A549 (cell line): ENCODE results near the gene NDUFAF2. TPM values are rescaled to one million over a fixed set of nuclear protein-coding genes. Genes with fewer than 3 reads are reported as not detected.
"Not testable (repeated sequence)": the region's sequence is repeated elsewhere in the genome, so short reads cannot be mapped to it uniquely, and the experiment has no call there.

Experiments
- ATAC-seq, 2 experiments: fragments of 200-7000 bp in 1 of 2; fragments of >200 bp in 1 of 2; cut with Nextera tagmentation in 1 of 2; cut with Tn5 transposase in 1 of 2; 3 replicates each; pipeline versions ENCODE4 v1.8.0 to v1.9.1; 2018 to 2020; ENCODE audit warnings: mild to moderate bottlenecking in 1 of 2, moderate library complexity in 1 of 2
- CTCF ChIA-PET: fragments of 300-600 bp; sonication (Branson Sonifier 250); formaldehyde crosslinking; extraction: SDS; loops from one replicate; lab custom pipeline; 2021; ENCODE audit warnings: antibody characterized with exemption, inconsistent platforms; lab: Yijun Ruan, JAX
- POLR2A ChIA-PET: fragments of 350-600 bp; formaldehyde crosslinking; extraction: SDS; loops from one replicate; lab custom pipeline; 2021; ENCODE audit warnings: antibody characterized with exemption, inconsistent platforms; lab: Yijun Ruan, JAX
- DNase-seq, 2 experiments: peaks; one replicate each; pipeline versions ENCODE4 v3.0.0 to v3.0.0-alpha.2; 2011 to 2016; ENCODE audit warnings: low read depth in 1 of 2, low spot score in 1 of 2
- FAIRE-seq: peaks from 2 replicates; lab custom pipeline; 2011; peaks lifted over from hg19 to GRCh38; lab: Jason Lieb, UNC
- H3K27ac ChIP-seq, 2 experiments: fragments of >200 bp; sonication (Bioruptor Twin); formaldehyde crosslinking; 3 replicates each; pipeline ENCODE4 v1.5.1; 2016 to 2017
- H3K4me1 ChIP-seq: fragments of >200 bp; sonication (Bioruptor Twin); formaldehyde crosslinking; 3 replicates; pipeline ENCODE4 v1.6.1; 2016
- H3K4me2 ChIP-seq: fragments of >200 bp; sonication (Bioruptor Twin); formaldehyde crosslinking; 3 replicates; pipeline ENCODE4 v1.6.1; 2016
- H3K4me3 ChIP-seq: fragments of >200 bp; sonication (Bioruptor Twin); formaldehyde crosslinking; 3 replicates; pipeline ENCODE4 v1.5.1; 2016
- H3K9me3 ChIP-seq: fragments of >200 bp; sonication (Bioruptor Twin); formaldehyde crosslinking; 3 replicates; pipeline ENCODE4 v1.6.1; 2016
- CBX8 ChIP-seq: fragments of 200-600 bp; sonication (generic); IDR thresholded peaks from 2 replicates; pipeline ENCODE4 v1.6.1; 2016
- CEBPB ChIP-seq, 2 experiments: fragments of >200 bp in 1 of 2; sonication (Bioruptor Twin) in 1 of 2; formaldehyde crosslinking in 1 of 2; IDR thresholded peaks; 2 replicates each; pipeline ENCODE4 v1.6.1; 2012 to 2016
- CHD4 ChIP-seq: fragments of 200-600 bp; sonication (generic); IDR thresholded peaks from 2 replicates; pipeline ENCODE4 v1.6.1; 2016; ENCODE audit warnings: antibody characterized with exemption, mild to moderate bottlenecking, borderline replicate concordance
- EHF ChIP-seq: fragments of 250-450 bp; sonication (Bioruptor Pico); IDR thresholded peaks from 2 replicates; pipeline ENCODE4 v1.5.0; 2020; ENCODE audit warnings: mild to moderate bottlenecking
- EHMT2 ChIP-seq: fragments of 200-600 bp; sonication (generic); IDR thresholded peaks from 2 replicates; pipeline ENCODE4 v1.6.1; 2016; ENCODE audit warnings: antibody characterized with exemption, low read depth, mild to moderate bottlenecking, moderate library complexity
- EP300 ChIP-seq, 2 experiments: fragments of >200 bp; sonication (Bioruptor Twin); formaldehyde crosslinking; IDR thresholded peaks; 2 replicates in 1 of 2; 3 replicates in 1 of 2; pipeline ENCODE4 v1.6.1; 2016 to 2017
- ESRRA ChIP-seq: fragments of 150-350 bp; IDR thresholded peaks from 2 replicates; pipeline ENCODE4 v1.6.1; 2014; ENCODE audit warnings: mild to moderate bottlenecking, low read length, borderline replicate concordance
- FOSB ChIP-seq: fragments of 250-450 bp; sonication (Bioruptor Pico); IDR thresholded peaks from 2 replicates; pipeline ENCODE4 v1.5.0; 2020; ENCODE audit warnings: mild to moderate bottlenecking, moderate library complexity
- HEYL ChIP-seq: fragments of 250-450 bp; sonication (Bioruptor Pico); IDR thresholded peaks from 2 replicates; pipeline ENCODE4 v1.8.0; 2021; ENCODE audit warnings: mild to moderate bottlenecking, moderate library complexity
- HOXB13 ChIP-seq: fragments of 250-450 bp; sonication (Bioruptor Pico); IDR thresholded peaks from 2 replicates; pipeline ENCODE4 v1.5.0; 2020; ENCODE audit warnings: low read depth, mild to moderate bottlenecking, moderate library complexity
- HOXB5 ChIP-seq: fragments of 250-450 bp; sonication (Bioruptor Pico); IDR thresholded peaks from 2 replicates; pipeline ENCODE4 v1.5.0; 2020; ENCODE audit warnings: mild to moderate bottlenecking, moderate library complexity
- JUNB ChIP-seq: fragments of >200 bp; sonication (Bioruptor Twin); formaldehyde crosslinking; IDR thresholded peaks from 2 replicates; pipeline ENCODE4 v1.6.1; 2016
- KDM1A ChIP-seq: fragments of 200-600 bp; sonication (generic); IDR thresholded peaks from 2 replicates; pipeline ENCODE4 v1.6.1; 2016; ENCODE audit warnings: low read depth, mild to moderate bottlenecking
- MAZ ChIP-seq: fragments of 150-350 bp; IDR thresholded peaks from 2 replicates; pipeline ENCODE4 v1.6.1; 2014; ENCODE audit warnings: antibody characterized with exemption, low read depth, low read length, borderline replicate concordance
- NPAS2 ChIP-seq: fragments of 250-450 bp; sonication (Bioruptor Pico); IDR thresholded peaks from 2 replicates; pipeline ENCODE4 v1.8.0; 2022; ENCODE audit warnings: mild to moderate bottlenecking, moderate library complexity, borderline replicate concordance
- NR3C1 ChIP-seq: fragments of >200 bp; sonication (Bioruptor Twin); formaldehyde crosslinking; IDR thresholded peaks from 3 replicates; pipeline ENCODE4 v1.6.1; 2017
- PHF8 ChIP-seq: fragments of 200-600 bp; sonication (generic); IDR thresholded peaks from 2 replicates; pipeline ENCODE4 v1.6.1; 2016; ENCODE audit warnings: low read depth, mild to moderate bottlenecking, antibody characterized with exemption, moderate library complexity, borderline replicate concordance
- RAD21 ChIP-seq, 2 experiments: fragments of >200 bp in 1 of 2; sonication (Bioruptor Twin) in 1 of 2; formaldehyde crosslinking in 1 of 2; IDR thresholded peaks in 1 of 2; conservative IDR thresholded peaks in 1 of 2; 2 replicates in 1 of 2; 3 replicates in 1 of 2; pipeline ENCODE4 v1.6.1; 2012 to 2018; ENCODE audit warnings: inconsistent platforms in 1 of 2
- RNF2 ChIP-seq: fragments of 200-600 bp; sonication (generic); IDR thresholded peaks from 2 replicates; pipeline ENCODE4 v1.6.1; 2016; ENCODE audit warnings: low read depth, mild to moderate bottlenecking, antibody characterized with exemption, moderate library complexity, borderline replicate concordance
- TFCP2L1 ChIP-seq: fragments of 250-450 bp; sonication (Bioruptor Pico); IDR thresholded peaks from 2 replicates; pipeline ENCODE4 v1.5.0; 2021; ENCODE audit warnings: mild to moderate bottlenecking
- TP53 ChIP-seq: fragments of 250-450 bp; sonication (Bioruptor Pico); IDR thresholded peaks from 2 replicates; pipeline ENCODE4 v1.5.0; 2021; ENCODE audit warnings: mild to moderate bottlenecking, moderate library complexity
- ZC3H11A ChIP-seq: fragments of 450-650 bp; IDR thresholded peaks from 2 replicates; pipeline ENCODE4 v1.6.1; 2014; ENCODE audit warnings: antibody characterized with exemption, mild to moderate bottlenecking
- ZSCAN20 ChIP-seq: fragments of 250-450 bp; sonication (Bioruptor Pico); IDR thresholded peaks from 2 replicates; pipeline ENCODE4 v1.8.0; 2022; ENCODE audit warnings: mild to moderate bottlenecking, moderate library complexity
- WGBS: methylation state at CpG from one replicate; pipeline ENCODE4 v1.1.6; 2017; ENCODE audit errors: missing lambda C conversion rate; 5-methylcytosine and 5-hydroxymethylcytosine counted together
- polyA plus RNA-seq, 4 experiments: library from polyadenylated mRNA; depleted of rRNA in 3 of 4; stranded (reverse); fragments of >200 nt; fragmentation: RNase III in 1 of 4; extraction: RNeasy Plus Mini Kit Qiagen cat#74134 plus additional on column Dnase treatment in 1 of 4; gene quantifications; 2 replicates in 3 of 4; 3 replicates in 1 of 4; pipeline ENCODE4 v1.2.3, GENCODE V29; 2011 to 2017
- TF ChIP-seq, protein P1 (sequence below): fragments of 250-450 bp; sonication (Bioruptor Pico); IDR thresholded peaks from 2 replicates; pipeline ENCODE4 v1.5.0; 2021; ENCODE audit warnings: mild to moderate bottlenecking, moderate library complexity, borderline replicate concordance
- TF ChIP-seq, protein P2 (sequence below): fragments of >200 bp; sonication (Bioruptor Twin); formaldehyde crosslinking; IDR thresholded peaks from 3 replicates; pipeline ENCODE4 v1.5.1; 2016
- TF ChIP-seq, protein P3 (sequence below): IDR thresholded peaks from 2 replicates; pipeline ENCODE4 v1.6.1; 2012; ENCODE audit warnings: low read depth, borderline replicate concordance

The NDUFAF2 gene
- polyA plus RNA-seq, 2 of the 4 experiments (the other 2 are of a cell fraction), result 66.1 to 83.7 TPM

DNA sequence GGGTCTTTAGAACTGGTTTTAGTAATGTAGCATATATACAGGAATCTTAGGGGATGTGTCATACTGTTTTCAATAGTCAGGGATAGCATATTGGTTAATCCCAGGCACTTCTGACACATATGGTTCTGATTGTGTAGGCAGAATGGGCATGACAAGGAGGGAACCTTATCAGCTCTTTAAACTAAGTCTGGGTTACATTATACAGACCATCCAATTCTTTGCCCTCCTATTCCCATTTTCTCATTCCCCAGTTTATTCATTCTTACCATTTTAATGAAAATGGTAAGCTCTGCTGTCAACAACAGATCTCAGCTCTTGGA lies 85.1 kb downstream of the NDUFAF2 start:
- ChIA-PET POLR2A (no interaction called here), CTCF (no interaction called here)
- ATAC-seq (no peak), DNase-seq (no peak), FAIRE-seq (no peak)
- TF ChIP-seq NPAS2 (CRISPR knock-in tag) (no peak), CBX8 (no peak), ZSCAN20 (CRISPR knock-in tag) (no peak), CHD4 (no peak), HOXB13 (no peak), HEYL (no peak), FOSB (CRISPR knock-in tag) (no peak), RNF2 (no peak), MAZ (no peak), TP53 (CRISPR knock-in tag) (no peak), ESRRA (no peak), CEBPB (IDR thresholded peaks at IDR 0.05) (no peak), EHMT2 (no peak), ZC3H11A (no peak), EP300 (IDR thresholded peaks at IDR 0.05) (no peak), PHF8 (no peak)
- TF ChIP-seq, protein P1, sequence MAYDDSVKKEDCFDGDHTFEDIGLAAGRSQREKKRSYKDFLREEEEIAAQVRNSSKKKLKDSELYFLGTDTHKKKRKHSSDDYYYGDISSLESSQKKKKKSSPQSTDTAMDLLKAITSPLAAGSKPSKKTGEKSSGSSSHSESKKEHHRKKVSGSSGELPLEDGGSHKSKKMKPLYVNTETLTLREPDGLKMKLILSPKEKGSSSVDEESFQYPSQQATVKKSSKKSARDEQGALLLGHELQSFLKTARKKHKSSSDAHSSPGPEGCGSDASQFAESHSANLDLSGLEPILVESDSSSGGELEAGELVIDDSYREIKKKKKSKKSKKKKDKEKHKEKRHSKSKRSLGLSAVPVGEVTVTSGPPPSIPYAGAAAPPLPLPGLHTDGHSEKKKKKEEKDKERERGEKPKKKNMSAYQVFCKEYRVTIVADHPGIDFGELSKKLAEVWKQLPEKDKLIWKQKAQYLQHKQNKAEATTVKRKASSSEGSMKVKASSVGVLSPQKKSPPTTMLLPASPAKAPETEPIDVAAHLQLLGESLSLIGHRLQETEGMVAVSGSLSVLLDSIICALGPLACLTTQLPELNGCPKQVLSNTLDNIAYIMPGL, result no peak
- TF ChIP-seq, protein P2, sequence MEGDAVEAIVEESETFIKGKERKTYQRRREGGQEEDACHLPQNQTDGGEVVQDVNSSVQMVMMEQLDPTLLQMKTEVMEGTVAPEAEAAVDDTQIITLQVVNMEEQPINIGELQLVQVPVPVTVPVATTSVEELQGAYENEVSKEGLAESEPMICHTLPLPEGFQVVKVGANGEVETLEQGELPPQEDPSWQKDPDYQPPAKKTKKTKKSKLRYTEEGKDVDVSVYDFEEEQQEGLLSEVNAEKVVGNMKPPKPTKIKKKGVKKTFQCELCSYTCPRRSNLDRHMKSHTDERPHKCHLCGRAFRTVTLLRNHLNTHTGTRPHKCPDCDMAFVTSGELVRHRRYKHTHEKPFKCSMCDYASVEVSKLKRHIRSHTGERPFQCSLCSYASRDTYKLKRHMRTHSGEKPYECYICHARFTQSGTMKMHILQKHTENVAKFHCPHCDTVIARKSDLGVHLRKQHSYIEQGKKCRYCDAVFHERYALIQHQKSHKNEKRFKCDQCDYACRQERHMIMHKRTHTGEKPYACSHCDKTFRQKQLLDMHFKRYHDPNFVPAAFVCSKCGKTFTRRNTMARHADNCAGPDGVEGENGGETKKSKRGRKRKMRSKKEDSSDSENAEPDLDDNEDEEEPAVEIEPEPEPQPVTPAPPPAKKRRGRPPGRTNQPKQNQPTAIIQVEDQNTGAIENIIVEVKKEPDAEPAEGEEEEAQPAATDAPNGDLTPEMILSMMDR, result no peak
- Histone ChIP-seq H3K4me1 (0 out of 3 replicates have a peak, but pooled peaks cover 3% of the 10 kb centered on the region), H3K4me3 (no peak overlapping the region), H3K4me2 (no peak overlapping the region), H3K9me3 (no peaks in the 10 kb centered on the region), H3K27ac (no peak overlapping the region)

DNA sequence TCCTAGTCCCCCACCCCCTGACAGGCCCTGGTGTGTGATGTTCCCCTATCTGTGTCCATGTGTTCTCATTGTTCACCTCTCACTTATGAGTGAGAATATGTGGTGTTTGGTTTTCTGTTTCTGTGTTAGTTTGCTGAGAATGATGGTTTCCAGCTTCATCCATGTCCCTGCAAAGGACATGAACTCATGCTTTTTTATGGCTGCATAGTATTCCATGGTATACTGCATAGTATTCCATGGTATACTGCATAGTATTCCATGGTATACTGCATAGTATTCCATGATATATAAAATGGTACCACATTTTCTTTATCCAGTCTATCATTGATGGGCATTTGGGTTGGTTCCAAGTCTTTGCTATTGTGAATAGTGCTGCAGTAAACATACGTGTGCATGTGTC lies 86.3 kb downstream of the NDUFAF2 start:
- H3K9me3 ChIP-seq, H3K4me3 ChIP-seq, DNase-seq, H3K4me1 ChIP-seq, ATAC-seq, H3K27ac ChIP-seq, H3K4me2 ChIP-seq, CTCF ChIA-PET, FAIRE-seq, POLR2A ChIA-PET: not testable (repeated sequence)
- WGBS, result 96% methylated on average over 1 of the region's 1 CpG

DNA sequence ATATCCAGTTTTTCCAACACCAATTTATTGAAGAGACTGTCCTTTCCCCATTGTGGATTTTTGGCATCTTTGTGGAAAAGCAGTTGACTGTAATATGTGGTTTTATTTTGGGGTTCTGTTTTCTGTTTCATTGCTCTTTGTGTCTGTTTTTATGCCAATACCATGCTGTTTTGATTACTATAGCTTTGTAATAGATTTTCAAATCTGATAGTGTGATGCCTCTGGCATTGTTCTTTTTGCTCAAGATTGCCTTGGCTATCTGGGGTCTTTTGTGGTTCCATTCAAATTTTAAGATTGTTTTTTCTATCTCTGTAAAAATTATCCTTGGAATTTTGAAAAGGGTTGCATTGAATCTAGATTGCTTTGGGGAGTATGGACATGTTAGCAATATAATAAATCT lies 99.5 kb downstream of the NDUFAF2 start:
- POLR2A ChIA-PET, result no interaction called here
- FAIRE-seq (no peak), ATAC-seq (no peak), DNase-seq (no peak)
- H3K4me1 ChIP-seq, result peaks cover 9% of the 10 kb centered on the region; the same call in 1 of the 3 replicates
- TF ChIP-seq KDM1A, result no peak
- no peak for TF ChIP-seq ZSCAN20 (CRISPR knock-in tag)
- TF ChIP-seq NR3C1, result no peak
- no peak for TF ChIP-seq HOXB5 (CRISPR knock-in tag)
- no peak for TF ChIP-seq CEBPB (IDR thresholded peaks at IDR 0.05)
- no peak for TF ChIP-seq CBX8
- TF ChIP-seq, protein P1, result no peak
- no peak for TF ChIP-seq EHF (CRISPR knock-in tag)
- TF ChIP-seq, protein P3, sequence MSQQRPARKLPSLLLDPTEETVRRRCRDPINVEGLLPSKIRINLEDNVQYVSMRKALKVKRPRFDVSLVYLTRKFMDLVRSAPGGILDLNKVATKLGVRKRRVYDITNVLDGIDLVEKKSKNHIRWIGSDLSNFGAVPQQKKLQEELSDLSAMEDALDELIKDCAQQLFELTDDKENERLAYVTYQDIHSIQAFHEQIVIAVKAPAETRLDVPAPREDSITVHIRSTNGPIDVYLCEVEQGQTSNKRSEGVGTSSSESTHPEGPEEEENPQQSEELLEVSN, result no peak
- no peak for TF ChIP-seq RAD21 (conservative IDR thresholded peaks at IDR 0.05 in 1 of 2, IDR thresholded peaks at IDR 0.05 in 1 of 2)
- no peak for TF ChIP-seq MAZ
- no peak for TF ChIP-seq NPAS2 (CRISPR knock-in tag)
- TF ChIP-seq JUNB, result no peak
- no peak for TF ChIP-seq PHF8
- no peak for TF ChIP-seq TFCP2L1 (CRISPR knock-in tag)
- H3K27ac ChIP-seq, result no peak overlapping the region
- no peak overlapping the region for H3K4me2 ChIP-seq
- no peak overlapping the region for H3K4me3 ChIP-seq
- CTCF ChIA-PET, result no interaction called here
- H3K9me3 ChIP-seq, result peaks cover 7% of the 10 kb centered on the region; the same call in 2 of the 3 replicates
